AG04450 (cell line): ENCODE data around the gene SMIM1. TPM values are rescaled to one million over a fixed set of nuclear protein-coding genes. Genes with fewer than 3 reads are reported as not detected.
"Not testable (repeated sequence)": the region's sequence is repeated elsewhere in the genome, so short reads cannot be mapped to it uniquely, and the experiment has no call there.

Experiments
- CTCF ChIA-PET: fragments of 300-600, 350-600 bp; formaldehyde crosslinking; extraction: SDS; loops from one replicate; lab custom pipeline; 2022; ENCODE audit warnings: antibody characterized with exemption, inconsistent platforms; lab: Charles Lee
- POLR2A ChIA-PET: fragments of 350-600 bp; formaldehyde crosslinking; extraction: SDS; loops from one replicate; lab custom pipeline; 2021; ENCODE audit warnings: antibody characterized with exemption, inconsistent platforms; lab: Yijun Ruan, JAX
- DNase-seq: peaks from one replicate; pipeline ENCODE4 v3.0.0-alpha.2; 2011; ENCODE audit warnings: low read depth, low spot score
- H3K27ac ChIP-seq: one replicate; pipeline ENCODE4 v1.5.1; 2012; ENCODE audit warnings: low read depth, low read length, control low read depth
- H3K27me3 ChIP-seq: one replicate; pipeline ENCODE4 v1.6.0; 2012; ENCODE audit warnings: low read length; ENCODE audit not compliant: control insufficient read depth, insufficient read depth
- H3K4me3 ChIP-seq: 2 replicates; pipeline ENCODE4 v1.5.1; 2011; ENCODE audit warnings: mild to moderate bottlenecking, low read depth, low read length, control low read depth
- H3K9me3 ChIP-seq: 2 replicates; pipeline ENCODE4 v1.5.1; 2012; ENCODE audit warnings: low read length; ENCODE audit not compliant: control insufficient read depth, insufficient read depth
- CTCF ChIP-seq: IDR thresholded peaks from 2 replicates; pipeline ENCODE4 v1.5.1; 2011; ENCODE audit warnings: low read depth, low read length, control low read depth, inconsistent platforms
- polyA plus RNA-seq: library from polyadenylated mRNA; depleted of rRNA; stranded (reverse); fragments of >200 nt; gene quantifications from 2 replicates; pipeline ENCODE4 v1.2.3, GENCODE V29; 2011

Gene SMIM1
- polyA plus RNA-seq, 1 experiment = 1.1 TPM

GRCh38 chr1:3745590-3746381 lies 26.8 kb upstream of the SMIM1 start:
- no peak overlapping the region for H3K4me3 ChIP-seq
- POLR2A ChIA-PET = no interaction called here
- H3K9me3 ChIP-seq = no peaks in the 10 kb centered on the region; the same call in 1 of the 2 replicates
- CTCF ChIA-PET = no interaction called here
- DNase-seq = no peak
- no peak for TF ChIP-seq CTCF
- peaks cover 22% of the 10 kb centered on the region for H3K27me3 ChIP-seq
- no peak overlapping the region for H3K27ac ChIP-seq

- CTCF ChIA-PET = no interaction called here
- TF ChIP-seq CTCF = no peak
Observed at GRCh38 chr1:3746389-3746829, 26.1 kb upstream of the SMIM1 start.

GRCh38 chr1:3746830-3747521 lies 25.6 kb upstream of the SMIM1 start:
- H3K27ac ChIP-seq = no peak overlapping the region
- H3K9me3 ChIP-seq = no peaks in the 10 kb centered on the region
- TF ChIP-seq CTCF = no peak
- H3K27me3 ChIP-seq = peaks cover 22% of the 10 kb centered on the region
- ChIA-PET POLR2A (no interaction called here), CTCF (no interaction called here)
- H3K4me3 ChIP-seq = peak overlapping the region; percentile 59
- no peak for DNase-seq

More at GRCh38 chr1:3746389-3746829, 26.1 kb upstream of the SMIM1 start:
- no peak for DNase-seq
- Histone ChIP-seq H3K4me3 (peak overlapping the region; percentile 59), H3K27ac (no peak overlapping the region), H3K27me3 (peaks cover 22% of the 10 kb centered on the region), H3K9me3 (no peaks in the 10 kb centered on the region; the same call in 1 of the 2 replicates)
- POLR2A ChIA-PET = no interaction called here

GRCh38 chr1:3747522-3747848 lies 25.1 kb upstream of the SMIM1 start:
- Histone ChIP-seq H3K9me3 (no peaks in the 10 kb centered on the region), H3K27me3 (peaks cover 24% of the 10 kb centered on the region), H3K4me3 (peak overlapping the region; percentile 59), H3K27ac (no peak overlapping the region)
- TF ChIP-seq CTCF = no peak
- DNase-seq = no peak
- POLR2A ChIA-PET = no interaction called here
- CTCF ChIA-PET = no interaction called here

GRCh38 chr1:3747903-3748302 lies 24.6 kb upstream of the SMIM1 start:
- peaks cover 24% of the 10 kb centered on the region for H3K27me3 ChIP-seq
- H3K4me3 ChIP-seq = peak overlapping the region; percentile 59; the same call in 1 of the 2 replicates
- TF ChIP-seq CTCF = no peak
- no peak overlapping the region for H3K27ac ChIP-seq
- H3K9me3 ChIP-seq = no peaks in the 10 kb centered on the region
- CTCF ChIA-PET = no interaction called here
- POLR2A ChIA-PET = no interaction called here
- DNase-seq = no peak

- H3K4me3 ChIP-seq, H3K9me3 ChIP-seq, POLR2A ChIA-PET, DNase-seq, H3K27ac ChIP-seq: not testable (repeated sequence)
- peaks cover 24% of the 10 kb centered on the region for H3K27me3 ChIP-seq
- CTCF ChIA-PET = interaction anchor here (0.6 kb wide), 2 partner anchors 258 to 331 kb away, joined by 4 read pairs; no protein-coding TSS in a partner anchor
Observed at GRCh38 chr1:3748316-3748900, 24.1 kb upstream of the SMIM1 start.
